Measurements from ENCODE around the gene EFCAB11.

- TF ChIP-seq CTCF (IDR thresholded peaks at IDR 0.05; ENCODE audit: low read depth, low read length, poor library complexity, severe bottlenecking), result no peak
- no peak for TF ChIP-seq EZH2phosphoT487 (IDR thresholded peaks at IDR 0.05; ENCODE audit: borderline replicate concordance, low read length)
Measured at GRCh38 chr14:89833120-89833532, 121.4 kb downstream of the EFCAB11 start.
